ENCODE results near the gene SNCA.

- no peak for TF ChIP-seq CTCF (IDR thresholded peaks at IDR 0.05; ENCODE audit: low read length)
- no peak for TF ChIP-seq EZH2 (IDR thresholded peaks at IDR 0.05; ENCODE audit: borderline replicate concordance, low read length)
Observed at GRCh38 chr4:89781321-89781720, 55.6 kb downstream of the SNCA start.
